ENCODE results near the gene SPTY2D1. TPM values are rescaled to one million over a fixed set of nuclear protein-coding genes. Genes with fewer than 3 reads are reported as not detected.
"Not testable (repeated sequence)": the region's sequence is repeated elsewhere in the genome, so short reads cannot be mapped to it uniquely, and the experiment has no call there.

Gene SPTY2D1, protein sequence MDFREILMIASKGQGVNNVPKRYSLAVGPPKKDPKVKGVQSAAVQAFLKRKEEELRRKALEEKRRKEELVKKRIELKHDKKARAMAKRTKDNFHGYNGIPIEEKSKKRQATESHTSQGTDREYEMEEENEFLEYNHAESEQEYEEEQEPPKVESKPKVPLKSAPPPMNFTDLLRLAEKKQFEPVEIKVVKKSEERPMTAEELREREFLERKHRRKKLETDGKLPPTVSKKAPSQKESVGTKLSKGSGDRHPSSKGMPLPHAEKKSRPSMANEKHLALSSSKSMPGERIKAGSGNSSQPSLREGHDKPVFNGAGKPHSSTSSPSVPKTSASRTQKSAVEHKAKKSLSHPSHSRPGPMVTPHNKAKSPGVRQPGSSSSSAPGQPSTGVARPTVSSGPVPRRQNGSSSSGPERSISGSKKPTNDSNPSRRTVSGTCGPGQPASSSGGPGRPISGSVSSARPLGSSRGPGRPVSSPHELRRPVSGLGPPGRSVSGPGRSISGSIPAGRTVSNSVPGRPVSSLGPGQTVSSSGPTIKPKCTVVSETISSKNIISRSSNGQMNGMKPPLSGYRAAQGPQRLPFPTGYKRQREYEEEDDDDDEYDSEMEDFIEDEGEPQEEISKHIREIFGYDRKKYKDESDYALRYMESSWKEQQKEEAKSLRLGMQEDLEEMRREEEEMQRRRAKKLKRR
- total RNA-seq = 20.5 TPM

DNA sequence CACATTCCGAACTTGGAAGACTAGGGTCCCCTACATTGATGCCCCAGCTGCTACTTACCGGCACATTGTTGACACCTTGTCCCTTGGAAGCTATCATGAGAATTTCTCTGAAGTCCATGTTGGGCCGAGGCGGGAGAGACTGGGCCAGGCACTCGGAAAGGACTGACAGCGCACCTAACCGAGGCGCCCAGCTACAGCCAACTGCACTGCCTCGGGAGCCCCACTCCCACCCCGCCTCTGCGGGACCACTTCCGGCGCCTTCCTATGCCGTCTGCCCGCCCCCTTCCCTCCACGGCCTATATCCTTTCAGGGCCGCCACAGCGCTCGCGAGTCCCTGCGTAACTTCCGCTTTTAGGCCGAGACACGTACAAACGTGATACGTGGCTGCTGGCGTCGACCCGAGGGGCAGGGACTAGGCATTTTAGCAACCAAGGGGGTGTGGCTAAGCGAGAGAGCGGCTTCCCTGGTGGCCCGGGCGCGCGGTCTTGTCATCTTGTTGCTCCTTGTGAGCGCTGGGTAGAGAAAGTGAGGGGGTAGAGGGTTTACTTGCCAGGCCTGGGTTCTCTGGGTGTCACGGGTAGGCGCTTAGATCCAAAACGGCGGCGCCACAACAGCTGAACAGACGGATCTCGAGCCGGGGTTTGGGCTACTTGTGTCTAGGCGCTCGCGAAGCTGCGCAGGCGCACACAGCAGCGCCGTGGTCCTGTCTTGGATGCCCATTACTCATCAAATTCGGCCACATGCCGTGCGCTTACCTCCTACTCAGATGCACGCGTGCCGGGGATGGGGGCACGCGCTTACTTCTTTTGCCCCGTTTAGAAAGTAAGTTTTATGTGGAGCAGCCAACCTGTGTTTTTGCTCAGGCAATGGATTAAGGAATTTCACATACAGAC is at the start of gene SPTY2D1:
TSS of gene SPTY2D1 (minus strand) at position 203 of the 893 bp plus-strand sequence. CDS start at position 118, 85 bp downstream.
- peak; percentile 89 to 100 (median 100) for DNase-seq (ENCODE audit: low read depth in 2 of 3, low spot score in 2 of 3)

DNA sequence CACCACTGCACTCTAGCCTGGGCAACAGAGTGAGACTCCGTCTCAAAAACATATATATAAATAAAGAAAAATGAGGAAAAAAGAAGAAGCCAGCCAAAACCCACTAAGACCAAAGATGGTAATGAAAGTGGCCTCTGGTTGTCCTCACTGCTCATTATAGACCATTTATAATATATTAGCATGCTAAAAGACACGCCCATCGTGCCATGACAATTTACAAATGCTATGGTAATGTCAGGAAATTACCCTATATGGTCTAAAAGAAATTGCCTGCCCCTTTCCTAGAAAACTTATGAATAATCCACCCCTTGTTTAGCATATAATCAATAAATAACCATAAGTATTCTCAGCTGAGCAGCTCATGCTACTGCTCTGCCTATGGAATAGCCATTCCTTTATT is 48.3 kb upstream of the SPTY2D1 start:
- no peak for DNase-seq (ENCODE audit: low read depth in 2 of 3, low spot score in 2 of 3)

DNA sequence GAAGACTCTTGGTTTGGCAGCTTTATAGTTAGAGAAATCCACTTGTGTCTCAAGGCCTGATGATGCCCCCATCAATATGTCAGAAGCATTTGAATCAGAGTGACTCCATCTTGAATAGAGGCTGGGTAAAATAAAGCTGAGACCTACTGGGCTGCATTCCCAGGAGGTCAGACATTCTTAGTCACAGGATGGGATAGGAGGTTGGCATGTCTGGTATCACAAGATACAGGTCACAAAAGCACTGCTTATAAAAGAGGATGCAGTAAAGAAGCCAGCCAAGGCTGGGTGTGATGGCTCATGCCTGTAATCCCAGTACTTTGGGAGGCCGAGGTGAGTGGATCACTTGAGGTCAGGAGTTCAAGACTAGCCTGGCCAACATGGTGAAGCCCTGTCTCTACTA is 47.8 kb upstream of the SPTY2D1 start:
- not testable (repeated sequence) for DNase-seq (ENCODE audit: low read depth in 2 of 3, low spot score in 2 of 3)

DNA sequence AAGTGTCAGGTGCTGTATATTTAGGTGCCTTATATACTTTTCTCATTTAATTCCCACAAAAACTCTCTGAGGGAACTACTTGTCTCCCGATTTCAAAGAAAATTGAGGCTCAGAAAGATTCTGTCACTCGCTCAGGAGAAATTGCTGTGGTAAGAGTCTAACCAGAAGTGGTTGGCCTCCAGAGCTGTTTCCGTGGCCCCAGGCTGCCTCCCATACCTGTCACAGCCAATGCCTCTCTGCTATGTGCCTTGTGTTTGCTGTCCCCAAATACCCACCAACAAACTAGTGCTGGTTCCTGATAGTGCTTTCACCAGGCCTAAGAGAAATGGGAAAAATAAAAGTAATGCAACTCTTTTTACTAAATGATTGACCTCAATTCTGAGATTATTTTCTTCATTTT is 43.4 kb upstream of the SPTY2D1 start:
- no peak for DNase-seq (ENCODE audit: low read depth in 2 of 3, low spot score in 2 of 3)

DNA sequence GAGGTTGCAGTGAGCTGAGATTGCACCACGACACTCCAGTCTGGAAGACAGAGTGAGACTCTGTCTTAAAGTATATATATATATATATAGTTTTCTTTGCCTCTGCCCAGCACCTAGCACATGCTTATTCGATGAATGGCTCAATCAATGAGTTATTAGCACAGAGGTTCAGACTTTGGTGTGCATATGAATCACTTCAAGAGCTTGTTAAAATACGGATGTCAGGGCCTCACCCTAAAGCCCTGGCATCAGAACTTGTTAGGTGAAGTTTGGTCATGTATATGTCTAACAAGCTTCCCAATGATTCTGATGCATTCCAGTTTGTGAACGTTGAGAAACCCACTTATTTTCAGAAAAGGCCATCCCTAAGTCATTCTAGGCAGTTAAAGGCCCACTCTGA is 42.7 kb upstream of the SPTY2D1 start:
- DNase-seq (ENCODE audit: low read depth in 2 of 3, low spot score in 2 of 3) = no peak

DNA sequence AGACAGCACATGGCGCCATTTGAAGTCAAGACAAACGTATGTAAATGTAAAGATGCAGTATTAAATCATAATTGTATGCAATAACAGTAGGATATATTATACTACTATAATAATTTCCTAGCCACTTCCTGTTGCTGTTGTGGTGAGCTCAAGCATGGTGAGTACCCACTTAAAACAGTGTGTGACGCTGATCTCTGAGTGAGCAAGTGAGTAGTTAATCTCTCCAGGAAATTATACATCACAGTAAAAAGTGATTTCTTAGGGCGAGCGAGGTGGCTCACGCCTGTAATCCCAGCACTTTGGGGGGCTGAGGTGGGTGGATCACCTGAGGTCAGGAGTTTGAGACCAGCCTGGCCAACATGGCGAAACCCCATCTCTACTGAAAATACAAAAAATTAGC is 38.1 kb upstream of the SPTY2D1 start:
- DNase-seq (ENCODE audit: low read depth in 2 of 3, low spot score in 2 of 3) = peak; percentile 35 to 56 (median 36)

DNA sequence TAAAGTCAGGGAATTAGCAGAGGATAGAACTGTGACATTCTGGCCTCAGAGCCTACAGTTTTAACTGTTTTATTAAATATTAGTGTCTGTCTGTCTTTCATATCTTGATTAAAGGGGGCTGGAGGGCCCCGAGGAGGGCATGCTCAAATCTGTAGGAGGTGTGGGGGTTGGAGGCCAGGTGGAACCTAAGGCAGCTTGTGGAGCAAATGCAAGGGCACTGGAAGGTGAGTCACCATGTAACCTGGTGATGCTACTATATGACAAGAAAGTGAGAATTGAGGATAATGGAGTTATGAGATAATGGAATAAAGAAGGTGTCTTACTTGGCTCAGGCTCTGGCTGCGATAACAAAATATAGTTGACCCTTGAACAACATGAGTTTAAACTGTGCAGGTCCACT is 37.1 kb upstream of the SPTY2D1 start:
- DNase-seq (ENCODE audit: low read depth in 2 of 3, low spot score in 2 of 3) = no peak

DNA sequence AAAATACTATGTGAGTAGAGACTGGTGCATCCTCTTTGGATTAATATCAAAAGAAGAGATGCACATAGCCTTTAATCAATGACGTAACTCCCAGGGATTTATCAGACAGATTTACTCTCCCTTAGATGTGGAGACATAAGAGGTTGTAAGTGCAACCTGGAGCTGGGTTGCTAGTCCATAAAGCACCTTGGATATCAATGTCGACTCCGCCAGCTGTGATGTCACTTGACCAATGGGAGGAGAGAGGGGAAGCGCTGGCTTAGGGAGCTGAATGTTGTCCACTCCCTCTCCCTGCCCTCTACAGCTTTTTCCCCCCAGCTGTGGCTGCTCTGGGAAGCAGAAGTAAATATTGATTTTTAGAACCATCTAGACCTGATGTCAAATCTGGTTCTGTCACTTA is 35.6 kb upstream of the SPTY2D1 start:
- DNase-seq (ENCODE audit: low read depth in 2 of 3, low spot score in 2 of 3) = no peak

DNA sequence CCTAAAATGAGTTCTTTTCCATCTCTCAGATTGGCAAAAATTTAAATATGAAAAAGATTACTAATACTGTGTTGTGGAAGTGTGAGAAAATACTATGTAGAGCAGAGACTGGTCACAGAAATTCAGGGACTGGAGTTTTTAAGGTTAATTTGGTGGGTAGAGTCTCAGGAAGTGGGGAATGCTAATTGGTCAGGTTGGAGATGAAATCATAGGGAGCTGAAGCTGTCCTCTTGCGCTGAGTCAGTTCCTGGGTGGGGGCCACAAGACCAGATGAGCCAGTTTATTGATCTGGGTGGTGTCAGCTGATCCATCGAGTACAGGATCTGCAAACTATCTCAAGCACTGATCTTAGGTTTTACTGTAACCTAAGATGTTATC is 35.1 kb upstream of the SPTY2D1 start:
- no peak for DNase-seq (ENCODE audit: low read depth in 2 of 3, low spot score in 2 of 3)

DNA sequence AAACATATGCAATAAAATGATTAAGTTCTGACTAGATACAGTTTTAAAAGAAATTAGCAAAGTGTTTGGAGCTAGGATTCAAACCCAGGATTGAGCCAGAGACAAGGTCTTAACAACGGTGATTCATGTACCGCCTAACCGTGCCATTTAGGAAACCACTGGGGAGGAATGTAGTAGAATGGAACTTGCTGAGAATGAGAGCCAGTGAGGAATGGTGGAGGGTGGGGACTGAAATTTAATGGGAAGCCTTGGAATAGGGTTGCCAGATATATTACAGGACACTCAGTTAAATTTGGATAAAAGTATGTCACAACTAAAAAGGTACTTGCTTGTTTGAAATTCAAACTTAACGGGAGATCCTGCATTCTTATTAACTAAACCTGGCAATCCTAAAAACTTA is 34.0 kb upstream of the SPTY2D1 start:
- no peak for DNase-seq (ENCODE audit: low read depth in 2 of 3, low spot score in 2 of 3)

DNA sequence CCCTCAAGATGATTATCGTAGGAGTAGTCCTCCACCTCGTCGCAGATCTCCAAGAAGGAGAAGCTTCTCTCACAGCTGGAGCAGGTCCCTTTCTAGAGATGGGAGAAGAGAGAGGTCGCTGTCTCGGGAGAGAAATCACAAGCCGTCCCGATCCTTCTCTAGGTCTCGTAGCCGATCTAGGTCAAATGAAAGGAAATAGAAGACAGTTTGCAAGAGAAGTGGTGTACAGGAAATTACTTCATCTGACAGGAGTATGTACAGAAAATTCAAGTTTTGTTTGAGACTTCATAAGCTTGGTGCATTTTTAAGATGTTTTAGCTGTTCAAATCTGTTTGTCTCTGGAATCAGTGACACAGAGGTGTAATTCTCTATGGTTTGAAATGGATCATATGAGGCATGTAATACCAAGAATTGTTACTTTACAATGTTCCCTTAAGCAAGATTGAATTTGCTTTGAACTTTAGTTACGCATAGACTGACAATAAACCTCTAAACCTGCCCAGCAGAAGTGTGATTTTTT is 31.3 kb upstream of the SPTY2D1 start:
- not testable (repeated sequence) for DNase-seq (ENCODE audit: low read depth in 2 of 3, low spot score in 2 of 3)

DNA sequence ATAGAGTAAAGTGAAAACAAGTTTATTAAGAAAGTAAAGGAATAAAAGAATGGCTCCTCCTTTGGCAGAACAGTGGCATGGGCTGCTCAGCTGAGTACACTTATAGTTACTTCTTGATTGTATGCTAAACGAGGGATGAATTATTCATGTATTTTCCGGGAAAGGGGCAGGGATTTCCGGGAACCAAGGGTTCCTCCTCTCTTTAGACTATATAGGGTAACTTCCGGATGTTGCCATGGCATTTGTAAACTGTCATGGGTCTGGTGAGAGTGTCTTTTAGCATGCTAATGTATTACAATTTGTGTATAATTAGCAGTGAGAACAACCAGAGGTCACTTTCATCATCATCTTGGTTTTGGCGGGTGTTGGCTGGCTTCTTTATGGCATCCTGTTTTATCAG is 23.5 kb upstream of the SPTY2D1 start:
- DNase-seq (ENCODE audit: low read depth in 2 of 3, low spot score in 2 of 3) = no peak

DNA sequence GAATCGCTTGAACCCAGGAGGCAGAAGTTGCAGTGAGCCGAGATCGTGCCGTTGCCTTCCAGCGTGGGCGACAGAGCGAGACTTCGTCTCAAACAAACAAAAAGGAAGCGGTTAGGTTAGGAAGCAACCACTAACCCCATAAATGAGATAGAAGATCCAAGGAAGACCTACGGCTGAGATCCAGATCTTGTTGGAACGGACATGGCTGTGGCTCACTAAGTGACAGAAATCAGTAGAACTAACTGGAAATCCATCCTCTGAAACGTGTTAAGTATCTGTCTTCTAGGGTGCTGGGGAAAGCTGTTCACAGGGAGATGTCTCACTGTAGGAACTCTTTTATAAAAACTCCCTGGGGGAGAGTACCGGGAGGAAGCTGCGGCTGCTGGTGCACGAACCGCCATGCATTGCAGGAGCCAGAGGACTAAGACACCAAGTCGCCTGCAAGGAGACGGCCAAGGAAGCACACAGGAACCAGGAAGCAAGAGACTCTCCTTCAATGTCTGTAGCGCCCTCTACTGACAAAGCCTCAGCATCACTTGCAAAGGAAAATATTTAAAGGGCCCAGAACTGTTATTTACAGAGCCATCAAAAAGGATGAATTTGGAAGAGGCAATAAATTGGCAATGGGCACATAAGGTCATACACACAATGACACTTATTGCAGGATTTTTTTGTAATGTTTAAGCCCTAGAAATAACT is 16.9 kb upstream of the SPTY2D1 start:
- DNase-seq (ENCODE audit: low read depth in 2 of 3, low spot score in 2 of 3) = peak; percentile 24 to 56 (median 30)

DNA sequence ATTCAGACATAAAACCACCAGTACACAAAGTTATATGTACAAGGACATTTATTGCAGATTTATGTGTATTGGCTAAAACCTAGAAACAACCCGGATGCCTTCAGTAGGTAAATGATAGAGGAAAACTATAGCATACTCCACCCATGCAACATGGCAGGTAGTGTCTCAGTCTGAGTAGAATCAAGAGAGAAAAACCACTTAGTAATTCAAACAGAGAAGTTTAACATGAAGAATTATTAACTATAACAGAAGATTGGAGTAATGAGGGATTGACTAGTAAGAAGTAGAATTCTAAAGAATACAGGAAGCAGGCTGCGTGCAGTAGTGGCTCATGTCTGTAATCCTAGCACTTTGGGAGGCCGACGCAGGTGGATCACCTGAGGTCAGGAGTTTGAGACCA is 16.2 kb upstream of the SPTY2D1 start:
- no peak for DNase-seq (ENCODE audit: low read depth in 2 of 3, low spot score in 2 of 3)

DNA sequence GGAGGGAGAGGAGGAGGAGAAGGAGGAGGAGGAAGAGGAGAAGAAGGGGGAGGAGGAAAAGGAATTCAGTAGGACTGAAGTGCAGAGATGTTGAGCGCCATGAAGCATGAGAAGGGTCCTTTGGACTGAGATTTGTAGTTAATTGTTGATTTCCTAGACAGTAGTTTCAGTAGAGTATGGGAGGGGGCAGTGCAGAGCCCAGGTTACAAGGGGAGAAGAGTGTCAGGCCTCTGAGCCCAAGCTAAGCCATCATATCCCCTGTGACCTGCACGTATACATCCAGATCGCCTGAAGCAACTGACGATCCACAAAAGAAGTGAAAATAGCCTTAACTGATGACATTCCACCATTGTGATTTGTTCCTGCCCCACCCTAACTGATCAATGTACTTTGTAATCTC is 8.9 kb upstream of the SPTY2D1 start:
- not testable (repeated sequence) for DNase-seq (ENCODE audit: low read depth in 2 of 3, low spot score in 2 of 3)

DNA sequence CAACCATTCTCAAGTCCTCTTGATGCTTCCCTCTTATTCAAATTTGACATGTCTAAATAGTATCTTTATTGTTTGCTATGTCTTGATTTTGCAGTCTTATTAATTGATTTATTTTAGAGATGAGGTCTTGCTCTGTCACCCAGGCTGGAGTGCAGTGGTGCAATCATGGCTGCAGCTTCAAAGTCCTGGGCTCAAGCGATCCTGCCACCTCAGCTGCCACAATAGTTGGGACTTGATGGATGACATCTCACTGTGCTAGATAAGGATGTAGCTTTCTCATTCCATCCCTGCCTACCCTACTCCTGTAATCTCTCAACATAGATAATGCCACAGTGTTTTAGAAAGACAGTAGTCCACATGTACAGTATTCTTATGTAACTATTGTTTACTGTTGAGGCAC is 7.5 kb upstream of the SPTY2D1 start:
- DNase-seq (ENCODE audit: low read depth in 2 of 3, low spot score in 2 of 3) = no peak

DNA sequence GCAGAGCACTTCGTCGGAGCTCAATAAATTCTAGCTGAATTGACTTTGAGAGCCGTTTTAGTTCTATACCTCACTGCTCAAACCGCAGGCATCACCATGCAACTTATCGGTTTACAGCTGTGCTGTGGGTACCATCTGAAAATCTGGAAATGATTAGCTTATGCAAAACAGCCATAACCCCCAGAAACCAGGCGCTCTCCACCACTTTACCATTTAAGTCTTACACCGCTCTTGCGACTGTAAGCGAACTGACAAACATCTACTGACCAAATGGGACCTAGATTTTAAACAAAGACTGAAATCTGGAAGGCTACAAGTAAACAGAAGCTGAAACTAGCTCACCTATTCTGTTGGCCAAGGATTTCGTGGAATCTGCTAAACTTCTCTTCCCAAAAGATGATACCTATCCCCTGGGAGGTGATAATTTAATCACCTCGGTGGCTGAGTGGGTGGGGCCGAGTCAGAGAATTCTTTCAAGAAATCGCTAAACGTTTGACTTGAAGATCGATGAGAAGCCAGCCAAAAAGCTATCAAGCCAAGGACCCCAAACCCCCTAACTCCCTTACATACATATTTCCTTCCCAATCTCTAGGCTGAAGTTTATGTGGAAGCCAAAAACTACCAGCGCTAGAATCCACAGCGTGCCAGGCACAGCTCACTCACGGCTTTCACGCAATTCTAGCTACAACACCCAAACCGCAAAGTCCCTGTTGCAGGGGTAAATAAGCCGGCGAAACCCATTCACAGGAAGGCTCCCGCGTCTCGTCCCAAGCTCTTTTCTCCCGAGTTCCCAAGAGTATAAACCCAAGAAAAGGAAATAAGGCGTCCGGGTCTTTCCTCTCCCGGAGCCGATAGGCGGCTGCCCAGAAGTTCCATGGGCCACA is 644 bp downstream of the SPTY2D1 start:
- peak in 2 of 3 donors; percentile 11 to 17 for DNase-seq (ENCODE audit: low read depth in 2 of 3, low spot score in 2 of 3)

DNA sequence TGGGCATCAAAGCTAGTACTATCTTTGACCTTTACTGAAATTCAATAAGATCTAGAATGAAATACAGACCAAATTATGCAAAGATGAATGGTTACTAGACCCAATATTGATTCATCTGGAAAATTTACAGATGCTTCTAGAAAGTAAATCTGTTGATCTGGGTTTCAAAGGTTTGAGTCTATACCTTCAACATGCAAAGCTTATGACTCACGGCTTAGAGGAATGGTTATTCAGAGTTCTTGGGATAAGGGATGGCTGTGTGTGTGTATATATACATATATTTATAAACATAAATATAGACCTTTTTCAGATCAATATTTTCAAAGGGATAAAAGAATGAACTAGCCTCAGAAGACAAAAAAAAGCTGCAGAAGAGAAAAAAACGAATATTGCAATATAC is 1.3 kb downstream of the SPTY2D1 start:
- no peak for DNase-seq (ENCODE audit: low read depth in 2 of 3, low spot score in 2 of 3)

DNA sequence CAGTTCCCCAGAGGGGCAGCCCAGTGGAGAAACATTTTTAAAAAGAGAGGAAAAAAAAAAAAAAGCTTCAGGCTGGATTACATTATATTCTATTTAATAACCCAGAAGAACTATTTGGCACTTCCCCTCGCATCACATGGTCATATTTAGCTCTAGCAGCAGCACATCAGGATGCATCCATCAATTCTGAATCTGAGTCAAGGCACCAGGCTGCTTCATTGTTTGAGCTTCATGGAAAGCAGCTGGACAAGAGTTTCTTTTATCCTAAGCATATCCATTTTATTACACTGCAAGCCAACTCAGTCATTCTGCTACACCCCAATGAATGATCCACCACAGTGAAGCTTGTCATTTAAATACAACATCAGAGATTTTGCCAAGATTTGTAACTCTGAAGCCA is 10.0 kb downstream of the SPTY2D1 start:
- DNase-seq (ENCODE audit: low read depth in 2 of 3, low spot score in 2 of 3) = no peak
